HUDEP-2 (cell line): ENCODE data around the gene KCNQ2.

Experiments
- DNase-seq, 76 experiments: peaks; one replicate each; lab custom pipeline; 2025; ENCODE audit not compliant: unreplicated experiment in 76 of 76; lab: John Stamatoyannopoulos, UW

The KCNQ2 gene

DNA sequence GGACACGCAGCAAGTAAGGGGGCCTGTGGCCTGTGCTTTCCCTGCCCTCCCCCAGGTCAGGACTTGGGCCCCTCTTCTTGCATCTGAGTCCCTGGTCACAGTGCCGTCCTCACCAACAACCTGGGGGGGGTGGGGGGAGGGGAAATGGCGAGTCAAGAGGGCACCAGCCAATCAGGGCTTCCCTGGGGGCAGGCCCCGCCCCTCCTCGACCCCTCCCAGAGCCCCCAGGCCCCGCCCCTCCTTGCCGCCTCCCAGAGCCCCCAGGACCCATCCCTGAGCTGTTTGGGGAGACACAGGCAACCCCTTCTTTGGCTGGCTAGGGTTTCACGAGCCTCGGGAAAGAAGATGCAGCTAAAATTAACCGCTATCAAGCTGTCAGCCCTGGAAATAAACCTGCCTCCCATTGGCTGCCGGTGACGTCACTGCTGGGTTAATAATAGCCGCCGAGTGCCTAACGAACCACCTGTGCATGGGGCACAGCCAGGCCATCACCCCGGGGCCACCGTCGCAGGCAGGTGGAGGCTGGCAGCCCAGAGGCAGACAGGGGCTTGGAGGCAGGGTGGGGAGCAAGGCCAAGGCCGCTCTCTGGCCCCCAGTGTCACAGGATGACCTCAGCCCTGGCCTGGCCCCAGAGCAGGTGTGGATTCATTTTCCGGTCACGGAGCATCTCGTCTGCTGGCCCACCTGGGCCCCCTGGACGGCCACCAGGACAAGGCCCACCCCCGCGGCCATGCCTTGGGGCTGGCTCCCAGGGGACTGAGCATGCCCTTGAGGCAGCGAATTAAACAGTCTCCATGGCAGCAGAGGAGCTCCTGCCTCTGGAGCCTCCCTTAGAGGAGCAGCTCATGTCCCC, 29.6 kb upstream of the KCNQ2 start:
- DNase-seq = no peak

GRCh38 chr20:63500902-63501817, 28.7 kb upstream of the KCNQ2 start:
- no peak for DNase-seq

DNA sequence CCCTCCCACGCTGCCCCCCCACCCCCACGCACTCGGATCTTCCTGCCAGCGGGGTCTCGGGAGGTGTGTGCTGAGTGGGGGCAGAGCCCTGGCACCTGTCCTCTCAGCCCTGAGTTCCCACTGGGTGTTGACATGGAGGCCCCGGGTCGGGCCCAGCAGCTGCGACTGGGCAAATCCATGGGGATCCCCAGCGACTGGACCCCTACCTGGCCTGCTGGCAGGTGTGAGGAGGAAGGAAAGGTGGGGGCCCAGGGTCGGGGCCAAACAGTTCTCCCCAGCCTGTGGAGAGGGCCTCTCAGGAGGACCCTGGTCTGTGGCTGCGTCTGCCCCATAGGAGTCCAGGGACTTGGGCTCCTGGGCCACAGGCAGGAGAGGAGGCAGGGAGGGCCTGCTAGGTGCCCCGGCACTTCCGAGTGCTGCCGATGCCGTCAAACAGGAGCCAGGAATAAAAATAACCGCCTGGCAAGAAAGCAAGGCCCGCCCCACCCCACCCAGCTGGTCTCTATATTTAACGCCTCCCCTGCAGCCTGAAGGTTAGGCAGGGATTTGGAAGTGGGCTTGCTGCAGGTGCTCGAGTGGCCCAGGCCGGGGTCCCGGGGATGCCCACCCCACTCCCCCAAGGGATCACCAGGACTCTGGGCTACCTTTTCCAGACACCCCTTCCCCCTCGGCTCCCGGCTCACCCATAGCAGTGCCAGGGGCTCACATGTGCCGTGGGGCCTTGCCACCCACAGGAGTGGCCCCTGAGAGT, 27.9 kb upstream of the KCNQ2 start:
- DNase-seq = no peak

- no peak for DNase-seq
Observed at GRCh38 chr20:63499338-63499969, 27.0 kb upstream of the KCNQ2 start.

DNA sequence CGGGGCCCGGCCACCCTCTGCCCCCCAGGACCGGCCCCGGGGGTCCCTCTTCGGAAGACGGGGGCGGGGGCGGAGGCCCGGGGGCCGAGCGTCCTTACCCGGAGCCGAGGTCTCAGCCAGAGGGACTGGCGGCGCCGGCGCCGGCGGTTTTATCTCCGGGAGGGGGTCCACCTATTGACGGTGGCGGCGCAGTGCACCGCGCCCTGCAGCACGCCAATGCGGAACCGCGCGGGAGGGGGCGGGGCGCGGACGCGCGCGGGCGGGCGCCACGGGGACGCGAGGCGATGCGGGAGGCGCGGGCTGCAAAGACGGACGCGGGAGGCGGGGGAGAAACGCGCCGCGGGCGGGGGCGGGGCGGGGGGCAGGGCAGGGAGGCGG, 26.5 kb upstream of the KCNQ2 start, which contains the start of gene EEF1A2:
EEF1A2 (minus strand) TSS at position 124 of the 378 bp plus-strand sequence. CDS start 1,320 bp downstream, outside the sequence.
- DNase-seq = peak in 7 of 76 experiments; percentile 4 to 28 (median 17)

DNA sequence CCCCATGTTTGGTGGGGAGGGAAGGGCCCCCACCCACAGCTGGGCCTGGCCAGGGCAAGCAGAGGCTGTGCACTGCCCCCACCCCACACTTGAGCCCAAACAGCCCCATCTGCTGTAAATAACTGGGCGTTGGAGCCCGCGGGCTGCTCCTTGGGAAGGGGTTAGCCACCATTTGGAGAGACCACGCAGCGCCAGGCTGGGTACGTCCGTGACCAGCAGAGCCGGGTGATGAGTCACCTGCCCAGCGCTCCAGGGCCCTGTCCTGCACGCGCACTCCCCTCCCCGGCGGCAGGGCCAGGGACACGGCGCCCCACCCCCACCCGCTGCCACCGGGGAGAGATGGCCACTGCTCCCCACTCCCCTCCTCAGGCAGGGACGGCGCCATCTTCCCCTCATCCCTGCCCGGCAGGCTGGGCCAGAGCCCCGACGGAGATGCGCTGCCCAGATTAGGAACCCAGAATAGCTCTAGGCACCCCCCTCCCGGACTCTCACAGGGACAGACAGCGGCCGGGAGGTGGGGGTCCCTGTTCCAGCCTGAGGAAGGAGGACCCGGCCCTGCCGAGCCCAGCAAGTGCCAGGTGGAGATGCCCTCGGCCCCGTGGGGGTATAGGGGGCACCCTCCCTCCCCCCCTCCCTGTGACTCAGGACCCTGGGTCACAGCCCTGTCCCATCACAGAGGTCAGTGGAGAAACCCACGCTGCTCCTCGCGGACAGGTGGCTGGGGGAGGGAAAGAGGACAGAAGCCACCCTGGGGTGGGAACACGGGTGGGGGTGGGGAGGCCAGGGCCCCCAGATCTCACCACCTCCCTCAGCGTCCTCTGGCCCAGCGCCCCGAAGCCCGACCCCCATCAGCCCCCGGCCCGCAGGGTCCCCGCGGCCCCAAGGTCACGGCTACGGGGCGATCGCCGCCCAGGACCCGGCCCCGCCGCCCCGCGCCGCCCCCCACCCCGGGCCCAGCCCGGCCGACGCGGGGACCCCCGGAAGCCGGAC, 25.8 kb upstream of the KCNQ2 start:
- DNase-seq = peak in 1 of 76 experiments; percentile 26

GRCh38 chr20:63497138-63497945, 24.9 kb upstream of the KCNQ2 start:
- no peak for DNase-seq

- DNase-seq = no peak
Observed at GRCh38 chr20:63496596-63497120, 24.2 kb upstream of the KCNQ2 start.

GRCh38 chr20:63495741-63496595, 23.5 kb upstream of the KCNQ2 start:
- DNase-seq = peak in 50 of 76 experiments; percentile 4 to 68 (median 38)

DNA sequence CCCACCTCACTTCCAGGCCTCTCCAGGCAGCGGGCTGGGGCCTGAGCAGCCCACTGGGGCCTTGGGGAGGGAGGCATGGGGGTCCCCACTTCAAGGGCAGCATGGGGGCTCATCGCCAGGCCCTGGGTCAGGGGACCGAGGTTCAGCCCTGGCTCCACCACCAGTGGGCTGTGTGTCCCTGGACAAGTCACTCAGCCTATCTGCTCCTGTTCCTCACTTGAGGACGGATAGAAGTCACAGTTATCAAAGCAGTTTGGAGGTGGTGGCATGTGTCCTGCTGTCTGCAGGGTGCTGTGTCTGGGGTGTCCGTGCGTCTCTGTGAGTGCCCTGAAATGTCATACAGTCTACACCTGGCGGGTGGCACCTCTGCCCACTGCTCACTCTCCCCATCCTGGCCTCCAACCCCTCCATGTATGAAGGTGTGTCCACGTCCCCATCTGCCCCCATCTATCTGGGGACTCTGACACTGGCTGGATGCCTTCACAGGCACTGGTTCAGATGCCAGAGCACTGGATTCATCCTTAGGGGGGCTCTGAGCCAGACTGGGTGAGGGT, 22.8 kb upstream of the KCNQ2 start:
- DNase-seq = no peak

GRCh38 chr20:63494420-63495166, 22.1 kb upstream of the KCNQ2 start:
- no peak for DNase-seq

DNA sequence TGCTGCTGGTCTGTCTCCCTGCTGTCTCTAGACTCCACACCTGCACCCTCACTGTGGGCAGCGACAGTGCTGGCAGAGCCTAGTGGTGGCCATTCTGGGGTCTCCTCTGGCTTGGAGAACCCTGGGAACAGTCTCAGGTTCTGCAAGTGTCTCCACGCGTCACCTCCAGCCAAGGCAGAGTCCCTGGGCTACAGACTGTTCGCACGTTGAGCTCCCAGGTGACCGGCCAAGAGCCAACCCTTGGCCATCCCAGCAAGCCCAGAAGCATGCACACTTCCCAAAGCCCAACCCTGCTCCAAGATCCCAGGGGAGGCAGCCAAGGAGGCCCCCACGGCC, 21.6 kb upstream of the KCNQ2 start:
- DNase-seq = no peak

DNA sequence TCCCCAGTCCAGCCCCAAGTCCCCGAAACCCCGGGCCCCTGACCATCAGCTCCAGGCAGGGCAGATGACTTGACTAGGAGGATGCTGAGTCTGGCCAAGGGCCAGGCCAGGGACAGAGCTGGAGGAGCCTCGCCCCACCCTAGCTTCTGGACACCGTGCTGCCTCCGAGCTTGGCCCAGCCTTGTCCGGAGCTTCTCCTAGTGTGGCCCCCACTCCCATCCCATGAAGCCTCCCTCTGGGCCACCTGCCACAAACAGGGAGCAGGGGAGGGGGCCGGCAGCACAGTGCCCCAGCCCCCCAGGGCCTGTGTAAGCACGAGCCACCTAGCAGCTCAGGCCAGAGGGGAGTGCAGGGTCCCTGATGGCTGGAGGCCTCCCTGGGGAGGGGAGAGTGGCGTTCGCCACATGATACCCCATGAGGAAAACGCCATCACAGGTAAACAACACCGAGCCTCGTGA, 21.1 kb upstream of the KCNQ2 start:
- no peak for DNase-seq

DNA sequence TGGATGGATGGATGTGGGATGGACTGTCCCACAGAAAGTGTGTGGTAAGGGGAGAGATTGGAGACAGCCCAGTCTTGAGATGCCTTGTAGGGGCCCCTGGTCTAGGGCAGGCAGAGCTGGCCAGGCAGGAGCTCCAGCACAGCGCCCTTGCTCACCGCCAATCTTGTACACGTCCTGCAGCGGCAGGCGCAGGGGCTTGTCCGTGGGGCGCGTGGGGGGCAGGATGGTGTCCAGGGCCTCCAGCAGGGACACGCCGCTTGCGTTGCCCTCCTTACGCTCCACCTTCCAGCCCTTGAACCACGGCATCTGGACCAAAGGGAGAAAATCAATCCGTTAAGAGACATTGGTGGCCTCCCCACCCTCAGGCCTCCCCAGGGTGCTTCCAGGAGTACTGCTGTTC, 20.5 kb upstream of the KCNQ2 start:
- no peak for DNase-seq

DNA sequence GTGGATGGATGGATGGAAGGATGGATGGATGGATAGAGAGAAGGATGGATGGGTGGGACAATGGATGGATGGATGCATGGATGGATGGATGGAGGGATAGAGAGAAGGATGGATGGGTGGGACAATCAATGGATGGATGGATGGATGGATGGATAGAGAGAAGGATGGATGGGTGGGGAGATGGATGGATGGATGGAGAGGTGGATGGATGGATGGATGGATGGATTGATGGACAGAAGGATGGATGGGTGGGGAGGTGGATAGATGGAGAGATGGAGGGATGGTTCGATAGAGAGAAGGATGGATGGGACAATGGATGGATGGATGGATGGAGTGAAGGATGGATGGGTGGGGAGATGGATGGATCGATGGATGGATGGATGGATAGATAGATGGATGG, 20.1 kb upstream of the KCNQ2 start:
- no peak for DNase-seq

- DNase-seq = no peak
Observed at GRCh38 chr20:63491635-63492230, 19.3 kb upstream of the KCNQ2 start.
